ENCODE data around the gene ABI3BP.

ABI3BP gene

GRCh38 chr3:100769693-100770092 lies 223.5 kb downstream of the ABI3BP start:
- no peak for DNase-seq (ENCODE audit: low spot score)

GRCh38 chr3:100766069-100766468 lies 227.2 kb downstream of the ABI3BP start:
- no peak for DNase-seq (ENCODE audit: low spot score)

DNA sequence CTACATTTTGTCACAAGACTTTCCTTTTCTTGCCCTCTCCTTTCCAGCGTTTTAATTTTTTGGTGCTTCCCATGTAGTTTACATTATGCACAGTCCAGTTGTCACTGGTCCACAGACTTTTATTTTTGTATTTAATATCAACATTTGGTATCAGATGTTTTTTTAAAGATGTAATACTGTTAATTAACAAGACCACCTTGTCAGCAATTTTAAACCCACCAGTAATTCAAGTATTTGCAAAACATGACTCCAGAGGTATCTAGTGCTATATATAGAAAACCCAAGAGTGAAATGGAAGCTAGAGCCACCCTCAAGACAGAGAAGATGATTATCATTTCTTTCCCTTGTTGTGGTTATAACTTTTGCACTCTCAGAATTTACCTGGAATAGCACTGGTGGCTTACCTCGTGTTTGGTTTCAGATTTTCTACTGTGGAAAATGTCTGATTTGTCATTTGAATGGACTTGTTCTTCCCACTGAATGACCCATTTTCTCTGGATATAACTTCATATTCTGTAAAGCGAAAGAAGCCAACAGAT lies 227.7 kb downstream of the ABI3BP start:
- no peak for DNase-seq (ENCODE audit: low spot score)

GRCh38 chr3:100761951-100762350 lies 231.3 kb downstream of the ABI3BP start:
- DNase-seq (ENCODE audit: low spot score) = no peak

GRCh38 chr3:100761211-100761942 lies 231.8 kb downstream of the ABI3BP start:
- DNase-seq (ENCODE audit: low spot score) = no peak

DNA sequence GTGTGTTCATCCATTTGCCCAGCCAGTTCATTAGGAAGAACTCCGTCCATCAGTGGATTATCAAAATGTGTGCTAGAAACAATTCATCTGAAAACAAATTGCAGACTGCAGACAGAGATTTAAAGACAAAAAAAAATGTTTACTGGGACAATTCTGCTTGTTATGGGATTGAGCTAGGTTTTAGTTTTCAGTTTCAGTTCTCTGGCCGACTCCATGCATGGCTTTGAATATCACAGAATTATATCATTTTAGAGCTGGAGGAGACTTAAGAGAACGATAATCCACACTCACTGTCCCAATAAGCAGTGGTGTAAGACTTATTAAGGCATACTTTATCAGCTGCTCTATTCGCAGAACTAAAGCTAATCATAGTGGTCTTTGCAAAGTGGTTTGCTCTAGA lies 232.8 kb downstream of the ABI3BP start:
- no peak for DNase-seq (ENCODE audit: low spot score)

GRCh38 chr3:100759950-100760349 lies 233.3 kb downstream of the ABI3BP start:
- DNase-seq (ENCODE audit: low spot score) = no peak

DNA sequence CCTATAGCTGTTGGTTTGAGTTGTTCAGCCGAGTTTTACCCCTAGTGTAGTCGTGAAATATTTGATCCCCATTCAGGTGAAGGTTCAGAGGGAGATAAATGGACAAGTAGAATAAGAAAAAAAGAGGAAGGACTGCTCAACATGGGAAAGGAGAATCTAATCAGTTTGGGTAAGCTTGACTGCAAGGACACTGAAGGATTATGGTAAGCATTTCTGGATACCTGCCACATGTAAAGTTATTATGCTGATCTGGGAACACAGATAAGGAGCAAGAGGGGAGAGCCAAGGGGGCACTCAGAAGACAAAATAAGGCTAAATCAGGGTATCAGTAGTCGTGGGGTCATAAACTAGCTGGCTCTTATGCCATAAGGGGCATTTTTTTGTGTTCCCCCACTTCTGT lies 234.1 kb downstream of the ABI3BP start:
- no peak for DNase-seq (ENCODE audit: low spot score)

- no peak for DNase-seq (ENCODE audit: low spot score)
Measured at GRCh38 chr3:100756441-100756840, 236.8 kb downstream of the ABI3BP start.

DNA sequence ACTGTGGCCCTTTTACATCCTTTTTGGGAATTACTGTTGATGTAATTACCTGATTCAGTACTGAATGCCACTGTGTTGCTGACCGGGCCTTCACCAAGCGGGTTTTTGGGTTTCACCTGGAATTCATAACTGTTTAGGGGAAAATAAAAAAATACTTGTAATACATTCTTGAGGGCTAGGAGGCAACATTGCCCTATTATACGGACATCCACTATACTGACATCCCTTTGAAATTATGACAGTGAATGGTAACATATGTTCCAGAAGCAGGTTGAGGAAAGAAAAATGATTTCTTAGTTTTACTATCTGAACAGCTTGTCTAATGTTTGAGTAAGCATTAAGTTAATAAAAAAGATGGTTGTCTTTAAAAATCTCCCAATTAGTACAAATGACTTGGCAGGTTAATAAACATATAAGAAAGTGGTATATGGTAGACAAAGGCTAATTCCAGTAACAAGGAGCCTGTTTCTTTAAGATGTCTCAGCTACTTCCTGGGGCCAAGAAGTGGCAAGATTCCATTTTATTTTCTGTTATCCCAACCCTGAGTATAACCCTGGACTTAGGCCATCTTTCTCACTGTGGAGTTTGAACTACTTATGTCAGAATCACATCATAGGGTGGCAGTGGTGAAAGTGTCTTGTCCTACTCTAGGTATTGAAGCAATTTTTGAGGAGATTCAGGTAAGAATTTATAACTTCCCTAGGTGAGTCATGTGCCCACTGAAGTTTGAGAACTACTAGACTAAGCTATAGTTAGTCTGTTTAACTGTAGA lies 238.5 kb downstream of the ABI3BP start:
- no peak for DNase-seq (ENCODE audit: low spot score)

DNA sequence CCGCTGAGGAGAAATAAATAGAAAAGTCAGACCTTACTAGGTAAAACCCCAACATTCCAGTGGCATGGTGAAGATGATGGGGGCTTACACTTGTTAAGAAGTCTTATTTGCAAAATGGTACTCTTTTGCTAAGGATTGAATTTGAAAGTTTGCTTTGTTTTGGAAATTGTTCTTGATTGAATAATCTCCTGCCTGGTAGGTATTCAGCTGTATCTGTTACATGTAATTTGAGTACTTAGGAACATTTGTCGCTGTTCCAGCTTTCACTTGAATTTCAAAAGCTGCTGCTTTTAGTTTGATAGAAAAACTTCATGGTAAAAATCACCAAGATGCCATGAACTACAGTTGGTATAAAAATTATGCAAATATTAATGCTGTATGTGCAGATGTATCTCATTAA lies 239.4 kb downstream of the ABI3BP start:
- DNase-seq (ENCODE audit: low spot score) = no peak

GRCh38 chr3:100748967-100749366 lies 244.3 kb downstream of the ABI3BP start:
- no peak for DNase-seq (ENCODE audit: low spot score)

GRCh38 chr3:100748220-100748619 lies 245.0 kb downstream of the ABI3BP start:
- no peak for DNase-seq (ENCODE audit: low spot score)

- no peak for DNase-seq (ENCODE audit: low spot score)
Measured at GRCh38 chr3:100746092-100746491, 247.1 kb downstream of the ABI3BP start.

DNA sequence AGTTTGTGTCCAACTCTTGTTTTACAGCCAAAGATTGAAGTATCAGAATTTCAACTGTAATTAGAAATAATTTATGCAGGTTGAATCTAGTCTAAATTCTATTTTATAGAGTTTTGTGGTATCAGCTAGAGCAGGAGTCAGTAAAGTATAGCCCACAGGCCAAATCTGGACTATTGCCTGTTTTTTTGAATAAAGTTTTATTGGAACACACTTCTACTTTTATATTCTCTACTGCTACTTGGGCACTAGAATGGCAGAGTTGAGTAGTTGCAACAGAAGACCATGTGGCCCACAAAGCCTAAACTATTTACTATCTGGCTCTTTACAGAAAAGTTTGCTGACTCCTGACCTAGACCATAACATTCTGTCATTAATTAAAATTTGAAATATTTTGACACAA lies 247.6 kb downstream of the ABI3BP start:
- no peak for DNase-seq (ENCODE audit: low spot score)

GRCh38 chr3:100744671-100745070 lies 248.6 kb downstream of the ABI3BP start:
- no peak for DNase-seq (ENCODE audit: low spot score)

DNA sequence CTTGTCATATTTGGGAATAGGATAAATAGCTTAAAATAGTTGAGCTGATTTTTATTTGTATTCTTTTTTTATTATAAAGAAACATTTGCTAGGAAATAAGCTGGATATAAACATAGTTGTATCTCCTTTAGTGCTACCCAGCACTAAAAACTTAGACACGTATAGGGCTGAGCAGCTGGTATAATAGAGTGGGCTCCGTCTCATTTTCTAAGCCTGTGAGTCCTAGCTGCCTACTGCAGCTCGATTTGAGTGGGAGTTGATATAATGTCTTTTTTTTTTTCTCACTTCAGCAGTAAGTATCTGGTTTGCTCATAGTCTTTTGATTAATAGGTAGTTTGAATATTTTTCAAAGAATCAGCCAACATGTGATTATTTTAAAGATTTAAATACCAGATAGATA lies 249.7 kb downstream of the ABI3BP start:
- DNase-seq (ENCODE audit: low spot score) = peak; percentile 22

DNA sequence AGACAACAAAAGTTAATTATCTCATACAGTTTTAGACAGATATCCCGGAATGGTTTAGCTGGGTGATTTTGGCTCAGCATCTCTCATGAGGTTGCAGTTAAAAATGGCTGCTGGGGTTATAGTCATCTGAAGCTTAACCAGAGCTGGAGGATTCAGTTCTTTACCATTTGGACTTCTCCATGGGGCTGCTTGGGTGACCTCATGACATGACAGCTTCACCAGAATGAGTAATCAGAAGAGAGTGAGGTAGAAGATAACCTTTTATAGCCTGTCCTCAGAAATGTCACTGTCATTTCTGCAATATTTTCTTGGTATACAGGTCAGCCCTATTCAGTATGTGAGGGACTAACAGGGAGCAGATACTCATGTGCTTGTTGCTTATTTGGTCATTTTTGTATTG lies 253.0 kb downstream of the ABI3BP start:
- no peak for DNase-seq (ENCODE audit: low spot score)

GRCh38 chr3:100737334-100737733 lies 255.9 kb downstream of the ABI3BP start:
- DNase-seq (ENCODE audit: low spot score) = no peak

DNA sequence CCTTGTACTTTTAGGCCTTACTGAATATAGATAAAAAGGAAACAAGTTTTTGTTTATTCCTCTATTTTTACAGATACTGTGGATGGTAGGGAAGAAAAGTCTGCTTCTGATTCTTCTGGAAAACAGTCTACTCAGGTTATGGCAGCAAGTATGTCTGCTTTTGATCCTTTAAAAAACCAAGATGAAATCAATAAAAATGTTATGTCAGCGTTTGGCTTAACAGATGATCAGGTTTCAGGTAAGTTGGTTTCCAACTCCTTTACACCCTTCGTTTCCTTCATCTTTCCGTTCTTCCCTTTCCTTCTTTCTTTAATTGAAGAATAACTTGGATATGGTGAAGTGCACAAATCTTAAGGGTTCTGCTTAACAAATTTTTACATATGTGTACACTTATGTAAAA lies 260.8 kb downstream of the ABI3BP start:
- no peak for DNase-seq (ENCODE audit: low spot score)

- no peak for DNase-seq (ENCODE audit: low spot score)
Measured at GRCh38 chr3:100730524-100730923, 262.7 kb downstream of the ABI3BP start.

DNA sequence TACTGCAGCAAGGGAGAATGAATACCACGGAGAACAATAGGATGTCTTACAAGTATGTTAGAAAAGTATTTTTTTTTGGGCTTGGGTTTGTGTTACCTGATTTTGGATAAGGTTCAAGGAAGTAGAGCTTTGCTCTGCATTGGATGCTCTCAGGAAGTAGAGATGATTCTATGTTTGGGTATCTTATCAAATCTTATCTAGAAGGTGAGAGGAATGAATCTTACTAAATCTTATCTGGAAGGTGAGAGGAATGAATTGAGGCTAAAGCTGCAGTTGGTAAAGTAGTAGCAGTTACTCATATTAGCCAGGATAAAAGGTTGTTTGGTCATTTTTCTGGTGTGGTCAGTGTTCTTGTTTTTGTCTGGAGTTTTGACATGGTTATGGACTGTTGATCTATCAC lies 266.5 kb downstream of the ABI3BP start:
- DNase-seq (ENCODE audit: low spot score) = no peak

DNA sequence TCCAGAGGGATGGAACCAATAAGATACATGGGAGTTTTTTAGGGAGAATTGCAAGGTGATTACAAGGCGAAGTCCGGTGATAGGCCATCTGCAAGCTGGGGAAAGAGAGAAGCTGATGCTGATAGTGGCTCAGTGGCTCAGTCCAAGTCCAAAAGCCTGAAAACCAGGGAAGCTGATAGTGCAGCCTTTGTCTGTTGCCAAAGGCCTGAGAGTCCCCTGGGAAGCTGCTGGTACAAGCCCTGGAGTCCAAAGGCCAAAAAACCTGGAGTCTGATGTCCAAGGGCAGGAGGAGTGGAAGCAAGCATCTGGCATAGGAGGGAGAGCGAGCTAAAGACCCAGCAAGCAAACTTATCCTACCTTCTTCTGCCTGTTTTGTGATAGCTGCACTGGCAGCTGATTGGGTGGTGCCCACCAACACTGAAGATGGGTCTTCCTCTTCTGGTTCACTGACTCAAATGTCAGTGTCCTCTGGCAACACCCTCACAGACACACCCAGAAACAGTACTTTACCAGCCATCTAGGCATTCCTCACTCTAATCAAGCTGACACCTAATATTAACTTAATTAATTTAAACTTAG lies 267.2 kb downstream of the ABI3BP start:
- no peak for DNase-seq (ENCODE audit: low spot score)

Measured in Ammon's horn (tissue), 1 donor.